A549 (cell line): ENCODE results near the gene CAMK1. TPM values are rescaled to one million over a fixed set of nuclear protein-coding genes. Genes with fewer than 3 reads are reported as not detected.

Source experiments
- ATAC-seq, 2 experiments: fragments of 200-7000 bp in 1 of 2; fragments of >200 bp in 1 of 2; cut with Nextera tagmentation in 1 of 2; cut with Tn5 transposase in 1 of 2; 3 replicates each; pipeline versions ENCODE4 v1.8.0 to v1.9.1; 2018 to 2020; ENCODE audit warnings: mild to moderate bottlenecking in 1 of 2, moderate library complexity in 1 of 2
- CTCF ChIA-PET: fragments of 300-600 bp; sonication (Branson Sonifier 250); formaldehyde crosslinking; extraction: SDS; loops from one replicate; lab custom pipeline; 2021; ENCODE audit warnings: antibody characterized with exemption, inconsistent platforms; lab: Yijun Ruan, JAX
- POLR2A ChIA-PET: fragments of 350-600 bp; formaldehyde crosslinking; extraction: SDS; loops from one replicate; lab custom pipeline; 2021; ENCODE audit warnings: antibody characterized with exemption, inconsistent platforms; lab: Yijun Ruan, JAX
- DNase-seq, 2 experiments: peaks; one replicate each; pipeline versions ENCODE4 v3.0.0 to v3.0.0-alpha.2; 2011 to 2016; ENCODE audit warnings: low read depth in 1 of 2, low spot score in 1 of 2
- FAIRE-seq: peaks from 2 replicates; lab custom pipeline; 2011; peaks lifted over from hg19 to GRCh38; lab: Jason Lieb, UNC
- H3K27ac ChIP-seq, 2 experiments: fragments of >200 bp; sonication (Bioruptor Twin); formaldehyde crosslinking; 3 replicates each; pipeline ENCODE4 v1.5.1; 2016 to 2017
- H3K4me1 ChIP-seq: fragments of >200 bp; sonication (Bioruptor Twin); formaldehyde crosslinking; 3 replicates; pipeline ENCODE4 v1.6.1; 2016
- H3K4me2 ChIP-seq: fragments of >200 bp; sonication (Bioruptor Twin); formaldehyde crosslinking; 3 replicates; pipeline ENCODE4 v1.6.1; 2016
- H3K4me3 ChIP-seq: fragments of >200 bp; sonication (Bioruptor Twin); formaldehyde crosslinking; 3 replicates; pipeline ENCODE4 v1.5.1; 2016
- H3K9me3 ChIP-seq: fragments of >200 bp; sonication (Bioruptor Twin); formaldehyde crosslinking; 3 replicates; pipeline ENCODE4 v1.6.1; 2016
- ATOH8 ChIP-seq: fragments of 250-450 bp; sonication (Bioruptor Pico); IDR thresholded peaks from 2 replicates; pipeline ENCODE4 v1.5.0; 2020; ENCODE audit warnings: low read depth, mild to moderate bottlenecking, moderate library complexity
- CBX2 ChIP-seq: fragments of 200-600 bp; sonication (generic); IDR thresholded peaks from 2 replicates; pipeline ENCODE4 v1.6.1; 2016; ENCODE audit warnings: low read depth, mild to moderate bottlenecking, borderline replicate concordance
- CBX8 ChIP-seq: fragments of 200-600 bp; sonication (generic); IDR thresholded peaks from 2 replicates; pipeline ENCODE4 v1.6.1; 2016
- CHD4 ChIP-seq: fragments of 200-600 bp; sonication (generic); IDR thresholded peaks from 2 replicates; pipeline ENCODE4 v1.6.1; 2016; ENCODE audit warnings: antibody characterized with exemption, mild to moderate bottlenecking, borderline replicate concordance
- ESRRA ChIP-seq: fragments of 150-350 bp; IDR thresholded peaks from 2 replicates; pipeline ENCODE4 v1.6.1; 2014; ENCODE audit warnings: mild to moderate bottlenecking, low read length, borderline replicate concordance
- FOSB ChIP-seq: fragments of 250-450 bp; sonication (Bioruptor Pico); IDR thresholded peaks from 2 replicates; pipeline ENCODE4 v1.5.0; 2020; ENCODE audit warnings: mild to moderate bottlenecking, moderate library complexity
- FOXS1 ChIP-seq: fragments of 250-450 bp; sonication (Bioruptor Pico); IDR thresholded peaks from 2 replicates; pipeline ENCODE4 v1.5.0; 2020; ENCODE audit warnings: mild to moderate bottlenecking, moderate library complexity
- HDAC2 ChIP-seq: fragments of 200-600 bp; sonication (generic); IDR thresholded peaks from 2 replicates; pipeline ENCODE4 v1.6.1; 2016
- HES2 ChIP-seq: fragments of >200 bp; sonication (Bioruptor Twin); formaldehyde crosslinking; IDR thresholded peaks from 2 replicates; pipeline ENCODE4 v1.6.1; 2016
- JUNB ChIP-seq: fragments of >200 bp; sonication (Bioruptor Twin); formaldehyde crosslinking; IDR thresholded peaks from 2 replicates; pipeline ENCODE4 v1.6.1; 2016
- MAFK ChIP-seq: fragments of 450-650 bp; IDR thresholded peaks from 2 replicates; pipeline ENCODE4 v1.6.1; 2014; ENCODE audit not compliant: partially characterized antibody
- MAX ChIP-seq: IDR thresholded peaks from 2 replicates; pipeline ENCODE4 v1.6.1; 2012
- NFE2L2 ChIP-seq: fragments of 150-350 bp; conservative IDR thresholded peaks from 2 replicates; pipeline ENCODE4 v1.6.1; 2014; ENCODE audit warnings: low read length
- NR3C1 ChIP-seq: fragments of >200 bp; sonication (Bioruptor Twin); formaldehyde crosslinking; IDR thresholded peaks from 3 replicates; pipeline ENCODE4 v1.6.1; 2017
- POLR2AphosphoS2 ChIP-seq: conservative IDR thresholded peaks from 2 replicates; pipeline ENCODE4 v1.6.1; 2012; ENCODE audit warnings: low read length, improper control_type of control experiment, inconsistent platforms
- RAD21 ChIP-seq, 2 experiments: fragments of >200 bp in 1 of 2; sonication (Bioruptor Twin) in 1 of 2; formaldehyde crosslinking in 1 of 2; IDR thresholded peaks in 1 of 2; conservative IDR thresholded peaks in 1 of 2; 2 replicates in 1 of 2; 3 replicates in 1 of 2; pipeline ENCODE4 v1.6.1; 2012 to 2018; ENCODE audit warnings: inconsistent platforms in 1 of 2
- RCOR1 ChIP-seq: fragments of 150-350 bp; IDR thresholded peaks from 2 replicates; pipeline ENCODE4 v1.6.1; 2014; ENCODE audit warnings: antibody characterized with exemption, low read length, low read depth
- RFX5 ChIP-seq: fragments of 450-650 bp; IDR thresholded peaks from 2 replicates; pipeline ENCODE4 v1.7.1; 2014; ENCODE audit warnings: antibody characterized with exemption, mild to moderate bottlenecking, moderate library complexity
- RNF2 ChIP-seq: fragments of 200-600 bp; sonication (generic); IDR thresholded peaks from 2 replicates; pipeline ENCODE4 v1.6.1; 2016; ENCODE audit warnings: low read depth, mild to moderate bottlenecking, antibody characterized with exemption, moderate library complexity, borderline replicate concordance
- TP53 ChIP-seq: fragments of 250-450 bp; sonication (Bioruptor Pico); IDR thresholded peaks from 2 replicates; pipeline ENCODE4 v1.5.0; 2021; ENCODE audit warnings: mild to moderate bottlenecking, moderate library complexity
- ZNF302 ChIP-seq: fragments of 250-450 bp; sonication (Bioruptor Pico); IDR thresholded peaks from 2 replicates; pipeline ENCODE4 v1.9.0; 2021; ENCODE audit warnings: inconsistent platforms, mild to moderate bottlenecking, moderate library complexity
- ZSCAN20 ChIP-seq: fragments of 250-450 bp; sonication (Bioruptor Pico); IDR thresholded peaks from 2 replicates; pipeline ENCODE4 v1.8.0; 2022; ENCODE audit warnings: mild to moderate bottlenecking, moderate library complexity
- WGBS: methylation state at CpG from one replicate; pipeline ENCODE4 v1.1.6; 2017; ENCODE audit errors: missing lambda C conversion rate; 5-methylcytosine and 5-hydroxymethylcytosine counted together
- polyA plus RNA-seq, 4 experiments: library from polyadenylated mRNA; depleted of rRNA in 3 of 4; stranded (reverse); fragments of >200 nt; fragmentation: RNase III in 1 of 4; extraction: RNeasy Plus Mini Kit Qiagen cat#74134 plus additional on column Dnase treatment in 1 of 4; gene quantifications; 2 replicates in 3 of 4; 3 replicates in 1 of 4; pipeline ENCODE4 v1.2.3, GENCODE V29; 2011 to 2017
- TF ChIP-seq, protein P1 (sequence below): fragments of >200 bp; sonication (Bioruptor Twin); formaldehyde crosslinking; IDR thresholded peaks from 3 replicates; pipeline ENCODE4 v1.5.1; 2016
- TF ChIP-seq, protein P2 (sequence below): fragments of 200-600 bp; sonication (generic); IDR thresholded peaks from 2 replicates; pipeline ENCODE4 v1.6.1; 2016; ENCODE audit warnings: antibody characterized with exemption, mild to moderate bottlenecking, moderate library complexity

The CAMK1 gene
- polyA plus RNA-seq, 2 of the 4 experiments (the other 2 are of a cell fraction), result 13.5 to 15.6 TPM

DNA sequence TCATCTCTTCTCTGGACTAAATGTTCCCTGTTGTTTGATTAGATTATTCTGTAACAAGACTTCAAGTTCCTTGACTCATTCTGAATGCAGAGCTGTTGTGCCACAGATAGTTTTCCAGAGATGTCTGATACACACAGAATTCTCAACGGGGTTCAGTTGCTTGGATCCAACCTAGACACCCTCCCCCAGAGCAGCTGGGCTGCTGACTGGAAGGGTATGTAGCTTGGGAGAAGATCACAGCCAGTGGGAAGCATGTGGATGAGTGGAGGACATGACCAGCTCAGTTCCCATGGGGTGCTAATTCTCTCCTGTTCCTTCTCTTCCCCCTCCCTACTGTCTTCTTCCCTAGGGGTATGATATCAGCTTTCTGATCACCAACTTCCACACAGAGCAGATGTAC, 33.7 kb upstream of the CAMK1 start:
- 80% methylated on average over 1 of the region's 1 CpG for WGBS
- DNase-seq (no peak), ATAC-seq (no peak), FAIRE-seq (no peak)
- peaks cover 7% of the 10 kb centered on the region; the same call in 2 of the 3 replicates for H3K4me1 ChIP-seq
- no peaks in the 10 kb centered on the region for H3K9me3 ChIP-seq
- H3K4me2 ChIP-seq, result no peak overlapping the region
- POLR2A ChIA-PET, result interaction anchor here (3.8 kb wide), 1 partner anchor 11 kb away, joined by 14 read pairs; the partner anchor contains the start of genes ARPC4 and TADA3
- CTCF ChIA-PET, result interaction anchor here (0.9 to 2.6 kb wide), 4 partner anchors 10 to 143 kb away, joined by 3 to 11 read pairs (median 4); partner anchors contain the start of gene ARPC4
- no peak overlapping the region for H3K4me3 ChIP-seq
- TF ChIP-seq TP53 (CRISPR knock-in tag), result no peak
- no peak for TF ChIP-seq RNF2
- no peak for TF ChIP-seq FOXS1 (CRISPR knock-in tag)
- TF ChIP-seq FOSB (CRISPR knock-in tag), result no peak
- no peak for TF ChIP-seq ATOH8 (CRISPR knock-in tag)
- no peak for TF ChIP-seq HES2
- TF ChIP-seq RFX5, result no peak
- no peak for TF ChIP-seq CBX2
- H3K27ac ChIP-seq, result no peak overlapping the region

DNA sequence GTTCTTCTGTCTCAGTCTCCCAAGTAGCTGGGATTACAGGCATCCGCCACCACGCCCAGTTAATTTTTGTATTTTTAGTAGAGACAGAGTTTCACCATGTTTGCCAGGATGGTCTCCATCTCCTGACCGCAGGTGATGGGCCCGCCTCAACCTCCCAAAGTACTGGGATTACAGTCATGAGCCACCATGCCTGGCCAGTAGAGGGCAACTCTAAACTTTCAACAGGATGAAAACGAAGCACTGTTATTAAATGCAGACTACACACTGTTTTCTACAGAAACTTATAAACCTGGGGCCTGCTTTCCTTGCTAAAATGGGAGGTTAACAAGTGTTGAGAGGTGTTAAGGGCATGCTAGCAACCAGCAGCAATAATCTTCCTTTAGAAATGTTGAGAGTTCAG, 30.8 kb upstream of the CAMK1 start:
- DNase-seq, result peak in 1 of 2 experiments; percentile 32
- POLR2A ChIA-PET, result no interaction called here
- Histone ChIP-seq H3K4me1 (no peaks in the 10 kb centered on the region), H3K9me3 (no peaks in the 10 kb centered on the region), H3K4me3 (no peak overlapping the region), H3K27ac (no peak overlapping the region), H3K4me2 (no peak overlapping the region)
- 89% methylated on average over 5 of the region's 5 CpGs for WGBS
- TF ChIP-seq CHD4 (no peak), ZNF302 (CRISPR knock-in tag) (no peak), ZSCAN20 (no peak), RFX5 (no peak), MAX (no peak), NR3C1 (no peak), RAD21 (conservative IDR thresholded peaks at IDR 0.05 in 1 of 2, IDR thresholded peaks at IDR 0.05 in 1 of 2) (peak in 1 of 2 experiments; percentile 27; a peak in 2 of 5 replicates), RNF2 (no peak)
- TF ChIP-seq, protein P1, sequence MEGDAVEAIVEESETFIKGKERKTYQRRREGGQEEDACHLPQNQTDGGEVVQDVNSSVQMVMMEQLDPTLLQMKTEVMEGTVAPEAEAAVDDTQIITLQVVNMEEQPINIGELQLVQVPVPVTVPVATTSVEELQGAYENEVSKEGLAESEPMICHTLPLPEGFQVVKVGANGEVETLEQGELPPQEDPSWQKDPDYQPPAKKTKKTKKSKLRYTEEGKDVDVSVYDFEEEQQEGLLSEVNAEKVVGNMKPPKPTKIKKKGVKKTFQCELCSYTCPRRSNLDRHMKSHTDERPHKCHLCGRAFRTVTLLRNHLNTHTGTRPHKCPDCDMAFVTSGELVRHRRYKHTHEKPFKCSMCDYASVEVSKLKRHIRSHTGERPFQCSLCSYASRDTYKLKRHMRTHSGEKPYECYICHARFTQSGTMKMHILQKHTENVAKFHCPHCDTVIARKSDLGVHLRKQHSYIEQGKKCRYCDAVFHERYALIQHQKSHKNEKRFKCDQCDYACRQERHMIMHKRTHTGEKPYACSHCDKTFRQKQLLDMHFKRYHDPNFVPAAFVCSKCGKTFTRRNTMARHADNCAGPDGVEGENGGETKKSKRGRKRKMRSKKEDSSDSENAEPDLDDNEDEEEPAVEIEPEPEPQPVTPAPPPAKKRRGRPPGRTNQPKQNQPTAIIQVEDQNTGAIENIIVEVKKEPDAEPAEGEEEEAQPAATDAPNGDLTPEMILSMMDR, result peak; percentile 31
- no peak for FAIRE-seq
- CTCF ChIA-PET, result interaction anchor here (0.6 to 1.6 kb wide), 6 partner anchors 9 to 504 kb away, joined by 3 to 6 read pairs (median 4); no protein-coding TSS in a partner anchor
- peak in 1 of 2 experiments; percentile 72; a peak in 4 of 6 replicates for ATAC-seq

DNA sequence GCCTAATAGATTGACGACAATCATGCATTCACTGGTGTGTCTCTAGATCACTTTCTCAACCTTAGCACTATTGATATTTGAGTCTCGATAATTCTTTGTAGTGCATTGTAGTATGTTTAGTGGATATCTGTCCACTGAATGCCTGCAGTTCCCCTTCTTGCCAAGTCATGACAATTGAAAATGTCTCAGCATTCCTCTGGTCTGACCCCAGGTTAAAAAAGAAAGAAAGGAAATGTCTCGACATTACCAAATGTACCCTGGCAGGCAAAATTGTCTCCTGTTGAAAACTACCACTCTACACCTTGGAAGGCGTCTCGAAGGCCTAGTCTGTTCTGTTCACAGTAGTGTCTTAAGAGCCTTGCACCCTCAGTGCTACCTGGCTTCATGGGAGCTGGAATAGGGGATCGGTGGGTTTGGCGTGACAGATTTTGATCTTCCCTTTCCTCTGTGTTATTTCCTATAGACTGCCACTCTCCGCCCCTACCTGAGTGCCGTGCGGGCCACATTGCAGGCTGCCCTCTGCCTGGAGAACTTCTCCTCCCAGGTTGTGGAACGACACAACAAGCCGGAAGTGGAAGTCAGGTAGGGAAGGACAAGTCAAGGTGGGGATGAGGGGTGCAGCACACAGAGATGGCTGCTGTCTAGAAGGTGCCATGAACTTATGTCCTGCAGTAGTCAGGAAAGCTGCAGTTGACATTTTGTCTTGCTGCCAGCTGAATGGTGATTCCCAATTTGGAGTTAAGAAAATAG, 27.6 kb upstream of the CAMK1 start:
- no peak for TF ChIP-seq MAFK
- no peak for TF ChIP-seq JUNB
- no peak for TF ChIP-seq RAD21 (conservative IDR thresholded peaks at IDR 0.05 in 1 of 2, IDR thresholded peaks at IDR 0.05 in 1 of 2)
- TF ChIP-seq, protein P2, sequence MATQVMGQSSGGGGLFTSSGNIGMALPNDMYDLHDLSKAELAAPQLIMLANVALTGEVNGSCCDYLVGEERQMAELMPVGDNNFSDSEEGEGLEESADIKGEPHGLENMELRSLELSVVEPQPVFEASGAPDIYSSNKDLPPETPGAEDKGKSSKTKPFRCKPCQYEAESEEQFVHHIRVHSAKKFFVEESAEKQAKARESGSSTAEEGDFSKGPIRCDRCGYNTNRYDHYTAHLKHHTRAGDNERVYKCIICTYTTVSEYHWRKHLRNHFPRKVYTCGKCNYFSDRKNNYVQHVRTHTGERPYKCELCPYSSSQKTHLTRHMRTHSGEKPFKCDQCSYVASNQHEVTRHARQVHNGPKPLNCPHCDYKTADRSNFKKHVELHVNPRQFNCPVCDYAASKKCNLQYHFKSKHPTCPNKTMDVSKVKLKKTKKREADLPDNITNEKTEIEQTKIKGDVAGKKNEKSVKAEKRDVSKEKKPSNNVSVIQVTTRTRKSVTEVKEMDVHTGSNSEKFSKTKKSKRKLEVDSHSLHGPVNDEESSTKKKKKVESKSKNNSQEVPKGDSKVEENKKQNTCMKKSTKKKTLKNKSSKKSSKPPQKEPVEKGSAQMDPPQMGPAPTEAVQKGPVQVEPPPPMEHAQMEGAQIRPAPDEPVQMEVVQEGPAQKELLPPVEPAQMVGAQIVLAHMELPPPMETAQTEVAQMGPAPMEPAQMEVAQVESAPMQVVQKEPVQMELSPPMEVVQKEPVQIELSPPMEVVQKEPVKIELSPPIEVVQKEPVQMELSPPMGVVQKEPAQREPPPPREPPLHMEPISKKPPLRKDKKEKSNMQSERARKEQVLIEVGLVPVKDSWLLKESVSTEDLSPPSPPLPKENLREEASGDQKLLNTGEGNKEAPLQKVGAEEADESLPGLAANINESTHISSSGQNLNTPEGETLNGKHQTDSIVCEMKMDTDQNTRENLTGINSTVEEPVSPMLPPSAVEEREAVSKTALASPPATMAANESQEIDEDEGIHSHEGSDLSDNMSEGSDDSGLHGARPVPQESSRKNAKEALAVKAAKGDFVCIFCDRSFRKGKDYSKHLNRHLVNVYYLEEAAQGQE, result no peak
- no peak for TF ChIP-seq ESRRA
- no peak for TF ChIP-seq NFE2L2
- no peak for TF ChIP-seq NR3C1
- no peak for TF ChIP-seq CHD4
- TF ChIP-seq HDAC2, result no peak
- no peak for TF ChIP-seq CBX8
- TF ChIP-seq POLR2AphosphoS2, result no peak
- TF ChIP-seq RCOR1, result no peak
- ChIA-PET POLR2A (interaction anchor here (0.6 kb wide), 1 partner anchor 33 kb away, joined by 6 read pairs; no protein-coding TSS in a partner anchor), CTCF (interaction anchor here (0.6 to 1.6 kb wide), 4 partner anchors 25 to 299 kb away, joined by 3 to 7 read pairs (median 3); no protein-coding TSS in a partner anchor)
- DNase-seq (no peak), ATAC-seq (no peak), FAIRE-seq (no peak)
- 94% methylated on average over 12 of the region's 12 CpGs for WGBS
- no peak overlapping the region for H3K27ac ChIP-seq
- peaks cover 10% of the 10 kb centered on the region; the same call in 2 of the 3 replicates for H3K4me1 ChIP-seq
- no peak overlapping the region for H3K4me3 ChIP-seq
- H3K4me2 ChIP-seq, result no peak overlapping the region
- H3K9me3 ChIP-seq, result no peaks in the 10 kb centered on the region
